ENCODE data around the gene GAN.

The GAN gene, protein sequence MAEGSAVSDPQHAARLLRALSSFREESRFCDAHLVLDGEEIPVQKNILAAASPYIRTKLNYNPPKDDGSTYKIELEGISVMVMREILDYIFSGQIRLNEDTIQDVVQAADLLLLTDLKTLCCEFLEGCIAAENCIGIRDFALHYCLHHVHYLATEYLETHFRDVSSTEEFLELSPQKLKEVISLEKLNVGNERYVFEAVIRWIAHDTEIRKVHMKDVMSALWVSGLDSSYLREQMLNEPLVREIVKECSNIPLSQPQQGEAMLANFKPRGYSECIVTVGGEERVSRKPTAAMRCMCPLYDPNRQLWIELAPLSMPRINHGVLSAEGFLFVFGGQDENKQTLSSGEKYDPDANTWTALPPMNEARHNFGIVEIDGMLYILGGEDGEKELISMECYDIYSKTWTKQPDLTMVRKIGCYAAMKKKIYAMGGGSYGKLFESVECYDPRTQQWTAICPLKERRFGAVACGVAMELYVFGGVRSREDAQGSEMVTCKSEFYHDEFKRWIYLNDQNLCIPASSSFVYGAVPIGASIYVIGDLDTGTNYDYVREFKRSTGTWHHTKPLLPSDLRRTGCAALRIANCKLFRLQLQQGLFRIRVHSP
- total RNA-seq = 23.4 to 31.3 (median 25.6) reads per million in 4 donors

DNA sequence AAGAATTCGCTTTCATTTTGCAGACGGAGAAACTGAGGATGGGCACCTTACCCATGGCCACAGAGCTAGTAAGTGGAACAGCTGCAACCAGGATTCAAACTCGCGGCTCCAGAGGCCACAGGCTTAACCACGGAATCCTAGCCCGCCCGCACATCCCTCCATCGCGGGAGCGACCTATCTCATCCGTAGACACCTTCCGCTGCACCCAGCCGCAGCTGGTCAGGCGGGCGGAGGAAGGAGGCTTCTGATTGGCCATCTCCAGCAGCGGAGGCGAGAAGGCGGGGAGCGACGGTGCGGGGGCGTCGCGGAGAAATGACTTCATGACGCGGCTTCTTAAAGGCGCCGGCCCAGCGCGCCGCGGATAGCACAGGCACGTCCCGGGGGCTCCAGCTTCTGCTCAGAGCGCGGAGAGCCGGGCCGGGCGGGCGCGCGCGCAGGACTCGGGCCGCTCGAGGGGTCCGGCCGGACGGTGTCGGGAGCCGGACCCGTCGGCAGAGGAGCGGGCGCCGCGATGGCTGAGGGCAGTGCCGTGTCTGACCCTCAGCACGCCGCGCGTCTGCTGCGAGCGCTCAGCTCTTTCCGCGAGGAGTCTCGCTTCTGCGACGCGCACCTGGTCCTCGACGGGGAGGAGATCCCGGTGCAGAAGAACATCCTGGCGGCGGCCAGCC is at the start of gene GAN:
Gene GAN, plus strand, starts transcription at position 360 of the 668 bp plus-strand sequence. Its CDS starts 152 bp downstream, at position 512.
- peak; percentile 83 to 97 (median 89) for DNase-seq

DNA sequence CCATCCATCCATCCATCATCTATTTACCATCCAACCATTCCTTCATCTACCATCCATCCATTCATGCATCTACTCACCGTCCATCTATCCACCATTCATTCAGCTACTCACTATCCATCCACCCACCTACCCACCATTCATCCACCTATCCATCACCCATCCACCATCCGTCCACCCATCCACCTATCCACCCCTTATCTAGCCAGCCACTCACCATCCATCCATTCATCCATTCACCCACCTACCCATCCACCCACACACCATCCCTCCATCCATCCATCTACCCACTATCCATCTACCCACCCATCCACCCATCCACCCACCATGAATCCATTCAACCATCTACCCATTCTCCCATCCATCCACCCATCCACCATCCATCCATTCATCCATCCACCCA is 49.7 kb upstream of the GAN start:
- DNase-seq = no peak

GRCh38 chr16:81265658-81266451 is 48.9 kb upstream of the GAN start:
- no peak for DNase-seq

- peak in 1 of 5 donors; percentile 1 for DNase-seq
Measured at GRCh38 chr16:81266680-81267095, 48.1 kb upstream of the GAN start.

- DNase-seq = no peak
Measured at GRCh38 chr16:81268509-81268908, 46.3 kb upstream of the GAN start.

DNA sequence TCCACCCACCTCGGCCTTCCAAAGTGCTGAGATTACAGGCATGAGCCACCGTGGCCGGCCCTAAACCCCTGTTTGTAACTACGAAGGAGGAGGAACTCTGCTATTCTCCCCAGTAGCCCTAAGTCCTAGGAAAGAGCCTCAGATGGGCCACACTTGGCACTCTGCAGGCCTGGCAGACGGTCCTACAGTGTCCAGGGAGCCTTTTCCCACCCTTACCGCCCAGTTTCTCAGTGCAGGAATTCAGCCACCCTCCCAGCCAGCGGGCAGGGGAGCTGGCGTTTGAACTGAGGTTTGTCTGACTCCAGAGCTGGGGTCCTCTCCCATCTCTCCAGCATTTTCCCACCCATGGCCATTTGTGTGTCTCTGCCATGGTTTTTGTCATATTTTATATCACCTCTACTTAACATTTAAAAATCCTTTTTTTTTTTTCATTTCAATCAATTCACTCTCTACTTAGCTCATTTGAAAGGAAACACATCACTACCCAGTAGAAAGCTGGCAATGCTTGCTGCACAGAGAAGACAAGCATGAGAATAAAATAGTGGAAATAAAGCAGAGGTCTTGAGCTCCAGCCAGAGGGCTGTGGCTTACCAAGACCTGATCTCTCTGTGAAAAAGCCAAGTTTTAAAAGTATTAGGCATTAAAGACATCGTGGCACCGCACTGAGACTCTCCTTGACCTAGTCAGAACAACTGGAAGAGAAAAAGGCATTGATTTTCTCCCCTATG is 41.4 kb upstream of the GAN start:
- no peak for DNase-seq

DNA sequence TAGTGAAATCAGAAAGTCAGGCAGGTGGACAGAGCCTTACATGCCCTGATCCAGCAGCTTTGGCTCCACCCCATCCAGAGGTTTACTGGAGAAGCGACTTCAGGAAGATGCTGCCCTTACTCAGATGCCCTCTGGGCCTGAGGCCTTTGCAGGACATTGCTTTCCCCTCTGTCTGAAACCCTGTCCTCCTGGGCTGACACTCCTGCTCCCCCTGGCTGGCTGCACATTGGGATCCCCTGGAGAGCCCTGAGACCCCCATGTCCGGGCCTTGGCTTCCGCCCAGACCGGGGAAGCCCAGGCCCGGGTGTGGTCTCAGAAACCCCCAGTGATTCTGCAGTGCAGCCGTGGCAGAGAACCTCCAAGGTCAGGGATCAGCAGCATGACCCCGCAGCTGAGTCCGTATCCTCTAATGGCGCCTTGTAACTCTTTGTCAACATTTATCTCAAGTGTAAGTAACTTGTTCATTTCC is 39.7 kb upstream of the GAN start:
- no peak for DNase-seq

- no peak for DNase-seq
Measured at GRCh38 chr16:81275795-81276194, 39.0 kb upstream of the GAN start.

DNA sequence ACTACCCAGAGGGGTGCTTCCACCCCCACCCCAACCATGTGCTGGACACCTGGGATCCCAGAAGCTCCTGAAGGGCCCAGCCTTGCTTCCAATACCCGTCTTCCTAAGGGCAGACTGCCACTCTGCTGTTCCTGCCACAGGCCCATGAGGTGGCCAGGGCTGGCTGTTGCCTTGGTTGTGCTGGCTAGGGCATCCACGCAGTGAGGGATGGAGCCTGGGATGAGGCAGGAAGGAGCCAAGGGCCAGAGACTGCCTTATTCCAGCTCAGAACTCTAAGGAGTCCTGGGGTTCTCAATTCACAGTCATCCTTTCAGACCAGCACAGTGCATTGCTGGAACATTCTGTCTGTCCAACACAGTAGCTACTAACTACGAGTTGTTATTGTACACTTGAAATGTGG is 38.4 kb upstream of the GAN start:
- no peak for DNase-seq

GRCh38 chr16:81277541-81278080 is 37.2 kb upstream of the GAN start:
- DNase-seq = no peak

GRCh38 chr16:81278526-81278925 is 36.2 kb upstream of the GAN start:
- DNase-seq = no peak

- no peak for DNase-seq
Measured at GRCh38 chr16:81279392-81279791, 35.4 kb upstream of the GAN start.

DNA sequence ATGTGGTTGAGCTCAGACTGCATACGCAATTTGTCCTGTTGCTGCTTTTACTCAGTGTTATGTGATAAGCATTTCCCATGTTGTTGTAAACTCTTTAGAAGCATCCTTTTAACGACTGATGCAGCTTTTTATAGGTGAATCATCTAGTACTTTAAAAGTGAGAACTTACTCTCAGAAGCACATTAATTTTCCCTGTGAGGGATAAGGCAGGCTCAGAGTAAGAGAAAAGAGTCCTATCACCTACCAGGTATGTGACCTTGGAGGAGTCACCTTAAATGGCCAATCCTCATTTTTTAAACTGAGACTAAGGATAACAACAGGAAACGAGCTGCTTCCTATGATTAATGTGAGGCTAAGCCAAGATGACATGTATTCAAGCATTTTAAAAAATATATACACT is 34.4 kb upstream of the GAN start:
- no peak for DNase-seq

GRCh38 chr16:81283044-81283443 is 31.7 kb upstream of the GAN start:
- no peak for DNase-seq

- no peak for DNase-seq
Measured at GRCh38 chr16:81284995-81285600, 29.7 kb upstream of the GAN start.

- DNase-seq = no peak
Measured at GRCh38 chr16:81286190-81286589, 28.6 kb upstream of the GAN start.

GRCh38 chr16:81291117-81291516 is 23.6 kb upstream of the GAN start:
- DNase-seq = no peak

GRCh38 chr16:81292936-81293335 is 21.8 kb upstream of the GAN start:
- no peak for DNase-seq

DNA sequence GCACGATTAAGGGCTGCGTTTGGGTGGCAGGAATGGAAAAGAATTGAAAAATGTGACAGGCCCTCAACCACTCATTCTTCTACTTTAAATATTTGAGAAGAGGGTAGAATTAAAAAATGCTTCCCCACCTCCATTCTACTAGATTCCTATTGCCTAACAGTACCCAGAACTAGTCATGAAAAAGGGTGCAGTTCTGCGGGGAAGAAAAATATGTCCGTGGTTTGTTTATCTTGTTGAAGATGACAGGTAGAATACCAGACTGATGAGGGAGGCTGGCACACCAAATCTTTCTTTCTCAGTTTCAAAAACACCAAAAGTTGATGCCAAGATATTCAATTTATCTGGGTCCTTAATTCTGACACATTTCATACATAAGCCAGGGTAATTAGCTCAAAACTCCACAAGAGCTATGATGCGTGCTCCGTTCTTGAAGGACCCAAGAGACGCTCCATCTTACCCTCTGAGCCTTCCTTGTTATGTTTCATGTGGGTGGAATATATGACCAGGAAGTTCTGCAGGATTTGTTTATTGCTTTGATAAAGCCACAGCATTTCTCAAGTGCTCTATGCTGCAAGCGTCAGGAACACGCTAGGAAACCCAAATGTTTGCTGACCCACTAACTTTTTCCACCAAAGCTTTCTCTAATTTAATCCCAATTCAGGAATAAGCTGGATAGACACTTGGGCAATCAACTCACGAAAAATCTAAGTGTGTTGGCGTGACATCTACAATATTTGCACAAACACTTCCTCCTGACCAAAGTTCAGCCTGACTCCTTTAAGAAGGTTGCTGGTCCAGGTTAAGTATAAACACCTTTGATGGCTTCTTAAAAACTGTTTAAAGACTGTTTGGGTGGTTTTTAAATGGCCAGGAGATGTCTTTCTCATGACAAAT is 20.6 kb upstream of the GAN start:
- DNase-seq = no peak

- DNase-seq = no peak
Measured at GRCh38 chr16:81296631-81297030, 18.1 kb upstream of the GAN start.
